ENCODE results near the gene PPP2R5C.

Gene PPP2R5C

DNA sequence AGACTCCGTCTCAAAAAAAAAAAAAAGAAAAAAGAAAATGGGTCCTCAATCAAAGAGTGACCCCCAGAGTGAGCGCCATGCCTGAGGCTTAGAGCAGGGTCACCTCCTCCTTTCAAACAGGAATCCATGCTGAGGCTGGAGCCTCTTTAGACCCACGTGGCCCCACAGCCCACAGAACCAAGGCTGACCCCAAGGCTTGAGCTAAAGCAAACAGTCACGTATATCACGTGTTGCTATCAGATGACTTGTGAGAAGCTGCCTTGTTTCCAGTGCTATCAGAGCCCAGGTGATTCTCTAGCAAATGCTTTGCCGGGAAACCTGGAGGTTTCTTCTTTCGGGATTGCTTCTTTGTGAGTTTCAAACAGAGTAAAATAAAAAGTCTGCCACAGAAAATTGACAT lies 171.2 kb downstream of the PPP2R5C start:
- DNase-seq (ENCODE audit: low read depth), result no peak
- no peak overlapping the region for H3K4me3 ChIP-seq (ENCODE audit: low read length)
- TF ChIP-seq, protein P1, sequence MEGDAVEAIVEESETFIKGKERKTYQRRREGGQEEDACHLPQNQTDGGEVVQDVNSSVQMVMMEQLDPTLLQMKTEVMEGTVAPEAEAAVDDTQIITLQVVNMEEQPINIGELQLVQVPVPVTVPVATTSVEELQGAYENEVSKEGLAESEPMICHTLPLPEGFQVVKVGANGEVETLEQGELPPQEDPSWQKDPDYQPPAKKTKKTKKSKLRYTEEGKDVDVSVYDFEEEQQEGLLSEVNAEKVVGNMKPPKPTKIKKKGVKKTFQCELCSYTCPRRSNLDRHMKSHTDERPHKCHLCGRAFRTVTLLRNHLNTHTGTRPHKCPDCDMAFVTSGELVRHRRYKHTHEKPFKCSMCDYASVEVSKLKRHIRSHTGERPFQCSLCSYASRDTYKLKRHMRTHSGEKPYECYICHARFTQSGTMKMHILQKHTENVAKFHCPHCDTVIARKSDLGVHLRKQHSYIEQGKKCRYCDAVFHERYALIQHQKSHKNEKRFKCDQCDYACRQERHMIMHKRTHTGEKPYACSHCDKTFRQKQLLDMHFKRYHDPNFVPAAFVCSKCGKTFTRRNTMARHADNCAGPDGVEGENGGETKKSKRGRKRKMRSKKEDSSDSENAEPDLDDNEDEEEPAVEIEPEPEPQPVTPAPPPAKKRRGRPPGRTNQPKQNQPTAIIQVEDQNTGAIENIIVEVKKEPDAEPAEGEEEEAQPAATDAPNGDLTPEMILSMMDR (IDR thresholded peaks at IDR 0.05; ENCODE audit: insufficient read depth, low read depth, low read length, missing control alignments), result no peak

- DNase-seq (ENCODE audit: low read depth), result no peak
- TF ChIP-seq, protein P1 (IDR thresholded peaks at IDR 0.05; ENCODE audit: insufficient read depth, low read depth, low read length, missing control alignments), result no peak
- no peak overlapping the region for H3K4me3 ChIP-seq (ENCODE audit: low read length)
These were observed 171.7 kb downstream of the PPP2R5C start for GRCh38 chr14:101933209-101933608.

GRCh38 chr14:101934601-101935150 lies 173.2 kb downstream of the PPP2R5C start:
- DNase-seq (ENCODE audit: low read depth), result no peak
- TF ChIP-seq, protein P1 (IDR thresholded peaks at IDR 0.05; ENCODE audit: insufficient read depth, low read depth, low read length, missing control alignments), result no peak
- H3K4me3 ChIP-seq (ENCODE audit: low read length), result no peak overlapping the region

GRCh38 chr14:101937926-101938767 lies 176.6 kb downstream of the PPP2R5C start:
- no peak for DNase-seq (ENCODE audit: low read depth)
- TF ChIP-seq, protein P1 (IDR thresholded peaks at IDR 0.05; ENCODE audit: insufficient read depth, low read depth, low read length, missing control alignments), result no peak
- no peak overlapping the region for H3K4me3 ChIP-seq (ENCODE audit: low read length)

- TF ChIP-seq, protein P1 (IDR thresholded peaks at IDR 0.05; ENCODE audit: insufficient read depth, low read depth, low read length, missing control alignments), result no peak
- H3K4me3 ChIP-seq (ENCODE audit: low read length), result no peak overlapping the region
- DNase-seq (ENCODE audit: low read depth), result no peak
These were observed 178.2 kb downstream of the PPP2R5C start for GRCh38 chr14:101939646-101940170.

DNA sequence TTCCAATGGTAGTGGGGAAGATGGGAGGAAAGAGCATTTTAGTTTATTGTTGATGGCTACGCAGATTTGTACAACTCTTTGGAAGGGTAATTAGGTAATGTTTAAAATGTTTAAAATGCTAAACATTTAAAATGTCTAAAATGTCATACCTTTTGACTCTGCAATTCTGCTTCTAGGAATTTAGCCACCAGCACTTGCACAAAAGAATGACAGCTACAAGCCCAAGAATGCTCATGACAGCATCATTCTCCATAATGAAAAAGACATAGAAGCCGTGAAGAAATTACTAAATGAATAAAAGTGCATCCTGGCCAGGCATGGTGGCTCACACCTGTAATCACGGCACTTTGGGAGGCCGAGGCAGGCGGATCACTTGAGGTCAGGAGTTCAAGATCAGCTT lies 182.9 kb downstream of the PPP2R5C start:
- no peak for DNase-seq (ENCODE audit: low read depth)
- TF ChIP-seq, protein P1 (IDR thresholded peaks at IDR 0.05; ENCODE audit: insufficient read depth, low read depth, low read length, missing control alignments), result no peak
- no peak overlapping the region for H3K4me3 ChIP-seq (ENCODE audit: low read length)
